ENCODE measurements around the gene GADD45G.

The GADD45G gene

DNA sequence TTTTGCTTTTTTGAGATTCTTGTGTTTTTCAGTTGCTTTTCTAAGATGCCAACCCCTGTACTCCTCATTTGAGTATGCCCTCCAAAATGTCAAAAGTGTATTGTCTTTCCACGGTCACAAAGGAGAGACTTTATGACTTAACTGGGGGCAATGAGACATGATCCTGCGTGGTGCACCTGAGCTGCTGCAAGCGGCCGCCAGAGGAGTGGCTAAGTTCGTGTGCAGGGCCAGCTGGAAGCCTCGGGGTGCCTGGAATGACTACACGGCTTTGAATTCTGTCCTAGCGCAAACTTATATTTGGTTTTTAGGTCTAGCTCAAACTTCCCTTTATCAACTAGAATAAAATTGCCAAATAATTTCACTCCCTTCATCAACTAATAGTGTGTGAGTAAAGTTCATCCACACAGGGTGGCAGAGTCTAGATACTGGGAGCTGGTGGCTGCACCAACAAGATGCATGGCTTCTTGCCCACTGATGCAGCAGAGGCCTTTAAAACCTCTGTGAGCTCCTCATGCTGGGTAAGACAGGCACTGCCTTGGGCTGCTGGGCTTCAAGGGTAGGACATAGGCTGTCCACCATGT lies 4.7 kb downstream of the GADD45G start:
- no peak for DNase-seq (ENCODE audit: low read depth, low spot score)

GRCh38 chr9:89610391-89610925 lies 5.6 kb downstream of the GADD45G start:
- no peak for DNase-seq (ENCODE audit: low read depth, low spot score)

DNA sequence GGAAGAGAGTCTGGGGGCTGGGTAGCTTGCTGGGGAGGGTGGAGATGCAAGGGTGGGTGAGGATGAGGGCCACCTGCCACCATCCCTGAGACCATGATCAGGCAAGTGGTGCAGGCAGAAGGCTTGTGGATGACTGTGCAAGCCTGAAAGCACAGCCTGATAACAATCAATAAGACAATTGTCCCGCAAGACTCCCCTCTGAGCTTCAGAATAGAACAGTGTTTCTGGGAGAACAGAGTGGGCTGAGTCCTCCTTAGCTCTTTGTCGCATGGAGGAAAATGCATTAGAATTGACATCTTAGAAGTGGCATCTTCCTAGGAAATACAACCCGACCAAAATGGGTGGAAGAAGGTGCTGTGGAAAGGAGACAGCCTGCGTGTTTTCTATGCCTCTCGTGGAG lies 6.6 kb downstream of the GADD45G start:
- no peak for DNase-seq (ENCODE audit: low read depth, low spot score)

DNA sequence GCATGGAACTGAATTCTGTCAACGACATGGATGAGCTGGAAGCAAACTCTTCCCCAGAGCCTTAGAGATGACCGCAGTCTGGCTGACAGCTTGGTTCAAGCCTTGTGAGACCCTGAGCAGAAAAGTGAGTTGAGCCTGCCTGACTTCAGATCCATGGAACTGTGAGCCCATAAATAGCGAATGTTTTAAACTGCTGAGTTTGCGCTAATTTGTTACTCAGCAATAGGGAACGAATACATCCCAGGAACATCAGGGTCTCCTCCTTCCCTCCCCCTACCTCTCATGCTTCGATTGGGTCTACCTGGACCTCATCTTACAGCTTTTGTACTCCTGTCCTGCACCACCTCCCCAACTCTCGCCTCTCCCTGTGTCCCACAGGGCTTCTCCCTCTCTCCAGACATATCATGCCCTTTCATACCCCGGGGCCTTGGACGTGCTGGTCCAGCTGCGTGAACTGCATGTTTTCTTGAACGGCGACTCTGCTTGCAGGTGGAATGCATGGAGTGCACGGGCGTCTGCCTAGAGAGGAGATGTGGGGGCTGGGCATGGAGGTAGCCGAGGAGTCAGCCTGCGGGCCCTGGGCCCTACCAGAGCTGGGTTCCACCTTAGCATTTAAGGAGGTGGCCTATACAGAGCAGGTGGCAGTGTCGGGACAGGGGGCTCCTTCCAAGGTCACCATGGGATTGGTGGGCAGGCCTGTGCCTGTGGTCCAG lies 7.9 kb downstream of the GADD45G start:
- no peak for DNase-seq (ENCODE audit: low read depth, low spot score)

GRCh38 chr9:89613912-89614892 lies 9.4 kb downstream of the GADD45G start:
- DNase-seq (ENCODE audit: low read depth, low spot score), result no peak

GRCh38 chr9:89615661-89616060 lies 10.8 kb downstream of the GADD45G start:
- no peak for DNase-seq (ENCODE audit: low read depth, low spot score)

- no peak for DNase-seq (ENCODE audit: low read depth, low spot score)
These were observed 11.6 kb downstream of the GADD45G start for GRCh38 chr9:89616411-89616810.

- DNase-seq (ENCODE audit: low read depth, low spot score), result no peak
These were observed 13.2 kb downstream of the GADD45G start for GRCh38 chr9:89617978-89618377.

DNA sequence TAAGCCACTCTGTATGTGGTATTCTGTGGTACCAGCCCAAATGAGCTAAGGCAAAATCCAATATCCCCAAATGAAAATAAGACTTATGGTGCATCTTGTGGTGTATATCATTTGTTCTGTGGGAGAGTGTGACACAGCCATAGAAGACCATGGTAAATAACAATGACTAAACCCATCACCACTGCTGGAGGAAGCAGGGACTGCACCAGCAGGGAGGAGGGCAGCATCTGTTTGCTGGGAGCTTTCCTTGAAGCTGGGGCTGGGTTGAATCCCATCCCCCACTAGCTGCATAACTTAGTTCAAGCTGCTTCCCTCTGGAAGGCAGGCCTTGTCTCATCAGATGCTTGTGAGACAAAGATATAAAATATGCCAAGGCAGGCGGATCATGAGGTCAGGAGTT lies 14.2 kb downstream of the GADD45G start:
- no peak for DNase-seq (ENCODE audit: low read depth, low spot score)

DNA sequence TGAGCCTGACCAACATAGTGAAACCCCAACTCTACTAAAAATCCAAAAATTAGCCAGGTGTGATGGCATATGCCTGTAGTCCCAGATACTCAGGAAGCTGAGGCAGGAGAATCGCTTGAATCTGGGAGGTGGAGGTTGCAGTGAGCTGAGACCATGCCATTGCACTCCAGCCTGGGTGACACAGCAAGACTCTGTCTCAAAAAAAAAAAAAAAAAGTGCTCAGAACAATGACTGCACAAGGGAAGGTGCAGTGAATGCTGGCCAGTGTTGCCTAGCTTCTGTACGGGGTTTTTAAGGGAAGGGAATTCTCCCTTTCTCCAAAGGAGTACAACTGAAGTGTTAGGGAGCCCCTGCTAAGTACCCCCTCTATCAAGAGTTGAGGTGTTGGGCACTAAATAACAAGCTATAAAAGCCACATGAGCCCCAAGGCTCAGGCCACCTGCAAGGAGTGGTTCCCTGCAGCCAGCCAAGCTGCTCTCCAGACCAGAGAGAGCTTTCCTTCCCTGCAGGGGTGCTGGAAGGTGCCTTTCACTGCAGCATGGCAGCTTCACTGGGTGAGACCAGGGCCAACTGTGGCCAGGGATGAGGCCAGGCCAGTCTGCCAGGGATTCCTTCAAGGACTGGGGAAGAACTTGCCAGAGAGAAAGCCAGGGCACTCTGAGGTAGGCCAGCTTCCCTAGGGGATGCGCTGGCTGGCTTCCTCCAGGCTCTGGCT lies 14.8 kb downstream of the GADD45G start:
- DNase-seq (ENCODE audit: low read depth, low spot score), result no peak

DNA sequence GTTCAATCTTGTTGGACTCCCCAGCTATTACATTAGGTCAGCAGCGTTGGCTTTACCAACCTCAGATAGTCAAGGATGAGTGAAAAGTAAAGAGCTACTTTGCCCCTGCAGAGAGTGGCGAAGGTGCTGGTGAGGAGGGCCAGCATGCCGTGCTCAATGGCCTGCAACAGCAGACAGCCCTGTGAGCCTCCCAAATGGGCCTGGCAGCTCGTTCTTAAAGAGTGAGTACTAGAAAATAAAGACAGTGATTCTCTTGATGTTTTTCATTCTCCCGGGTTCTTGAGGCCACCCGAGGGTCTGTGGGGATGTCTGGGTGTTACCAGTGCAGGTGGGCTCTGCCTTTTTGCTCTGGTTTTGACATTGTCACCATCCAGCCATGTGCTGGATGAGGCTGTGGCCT lies 16.2 kb downstream of the GADD45G start:
- no peak for DNase-seq (ENCODE audit: low read depth, low spot score)

GRCh38 chr9:89621676-89622075 lies 16.9 kb downstream of the GADD45G start:
- DNase-seq (ENCODE audit: low read depth, low spot score), result no peak

GRCh38 chr9:89622933-89623861 lies 18.4 kb downstream of the GADD45G start:
- no peak for DNase-seq (ENCODE audit: low read depth, low spot score)

- no peak for DNase-seq (ENCODE audit: low read depth, low spot score)
These were observed 19.2 kb downstream of the GADD45G start for GRCh38 chr9:89623925-89624420.

DNA sequence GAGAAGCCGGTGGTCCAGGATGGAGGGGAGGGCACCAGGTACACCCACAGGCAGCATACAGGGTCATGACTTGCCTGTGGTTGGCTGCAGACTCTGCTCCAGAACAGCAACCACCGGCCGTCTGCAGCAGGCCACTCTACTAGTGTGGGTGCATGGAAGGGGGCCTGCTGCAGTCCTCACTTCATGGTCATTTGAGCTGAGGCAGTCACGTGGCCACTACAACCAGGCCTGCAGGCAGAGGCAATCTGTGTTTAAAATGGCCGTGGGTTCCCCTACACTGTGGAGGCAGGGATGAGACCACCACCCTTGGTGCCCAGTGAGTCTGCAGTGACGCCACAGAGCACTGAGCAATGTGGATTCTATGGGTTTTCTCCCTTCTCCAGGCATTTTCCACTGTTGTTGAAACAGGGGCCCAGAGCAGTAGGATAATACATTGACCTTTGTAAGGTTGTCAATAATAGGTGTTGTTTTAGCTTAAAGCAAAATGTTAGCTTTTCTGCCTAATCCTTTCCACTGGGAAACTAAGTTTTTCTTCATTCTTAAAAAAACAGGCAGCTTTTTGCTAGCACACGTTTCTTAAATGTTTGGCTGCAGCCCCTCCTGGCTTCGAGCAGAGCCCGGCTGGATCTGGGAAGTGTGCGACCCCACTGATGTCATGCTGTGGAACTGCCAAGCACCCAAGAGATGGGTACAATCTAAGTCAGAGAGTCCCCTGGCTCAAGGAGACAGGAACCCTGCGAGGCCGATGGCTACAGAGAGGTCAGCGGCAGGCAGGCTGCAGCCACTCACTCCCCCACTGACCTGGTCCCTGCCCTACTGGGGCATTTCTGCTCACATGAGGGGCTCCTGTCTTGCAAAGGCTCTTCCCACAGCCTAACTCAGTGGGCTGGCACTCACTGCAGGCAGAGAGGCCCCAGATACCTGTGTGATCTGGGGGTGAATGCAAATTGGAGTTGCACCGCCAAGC lies 21.2 kb downstream of the GADD45G start:
- no peak for DNase-seq (ENCODE audit: low read depth, low spot score)

GRCh38 chr9:89626741-89627265 lies 22.0 kb downstream of the GADD45G start:
- DNase-seq (ENCODE audit: low read depth, low spot score), result no peak

DNA sequence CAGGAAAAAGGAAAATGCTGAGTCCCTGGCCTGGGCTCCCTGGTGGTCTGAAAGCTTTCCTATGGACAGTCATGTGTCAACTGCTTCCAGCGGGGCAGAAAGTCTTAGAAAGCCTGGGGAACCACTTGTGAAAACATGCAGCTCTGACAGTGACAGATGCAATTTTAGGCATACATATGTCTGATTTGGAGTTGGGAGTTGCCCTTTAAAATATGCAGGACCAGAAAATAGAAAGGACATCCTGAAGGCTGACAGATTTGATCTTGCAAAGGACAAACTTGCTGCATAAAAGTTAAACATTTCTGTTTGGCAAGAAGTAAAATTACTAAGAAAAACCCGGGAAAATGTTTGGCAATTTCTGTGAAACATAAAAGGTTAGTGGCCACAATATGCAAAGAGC lies 23.8 kb downstream of the GADD45G start:
- no peak for DNase-seq (ENCODE audit: low read depth, low spot score)

- no peak for DNase-seq (ENCODE audit: low read depth, low spot score)
These were observed 24.5 kb downstream of the GADD45G start for GRCh38 chr9:89629081-89629976.
